Lower leg skin (tissue), 3 donors: Measurements from ENCODE around the gene SLC34A1.

ENCODE experiments used
- POLR2A ChIP-seq, 2 donors: fragments of 450-650 bp; IDR thresholded peaks; one replicate each; pipeline ENCODE4 v1.6.1; 2016 to 2017; ENCODE audit warnings: antibody characterized with exemption in 2 of 2, mild to moderate bottlenecking in 1 of 2, moderate library complexity in 1 of 2
- TF ChIP-seq, protein P1 (sequence below), 3 donors: fragments of 450-650 bp; IDR thresholded peaks; one replicate each; pipeline ENCODE4 v1.5.1; 2016; ENCODE audit warnings: antibody characterized with exemption in 3 of 3, mild to moderate bottlenecking in 3 of 3, moderate library complexity in 2 of 3

DNA sequence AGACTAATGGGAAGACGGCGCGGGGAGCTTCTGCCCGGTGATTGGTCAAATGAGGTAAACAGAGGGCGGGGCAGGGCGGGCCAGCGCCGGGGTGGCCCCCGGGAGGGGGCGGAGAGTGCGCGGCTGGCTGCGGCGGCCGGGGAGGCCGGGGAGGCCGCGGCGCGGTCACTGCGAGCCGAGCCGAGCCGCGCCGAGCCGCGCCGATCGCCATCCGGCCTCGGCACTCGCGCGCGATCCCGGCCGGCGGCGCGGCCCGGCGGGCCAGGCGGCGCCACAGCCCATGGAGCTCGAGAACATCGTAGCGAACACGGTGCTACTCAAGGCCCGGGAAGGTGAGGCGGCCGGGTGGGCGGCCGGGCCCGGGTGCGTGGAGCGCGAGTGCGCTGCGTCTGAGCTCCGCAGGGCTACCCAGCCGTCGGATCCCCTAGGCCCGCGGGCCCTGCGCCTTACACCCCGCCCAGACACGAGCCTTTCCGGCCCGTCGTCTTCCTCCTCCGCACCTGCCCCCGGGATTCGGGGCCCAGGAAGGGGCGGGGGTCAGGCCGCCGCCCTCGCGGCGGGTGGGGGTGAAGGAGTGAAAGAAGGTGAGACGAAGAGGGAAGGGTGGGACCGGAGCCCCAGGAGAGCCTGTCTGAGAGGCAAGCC lies 42.5 kb downstream of the SLC34A1 start, which contains the start of gene GRK6:
- TF ChIP-seq, protein P1, sequence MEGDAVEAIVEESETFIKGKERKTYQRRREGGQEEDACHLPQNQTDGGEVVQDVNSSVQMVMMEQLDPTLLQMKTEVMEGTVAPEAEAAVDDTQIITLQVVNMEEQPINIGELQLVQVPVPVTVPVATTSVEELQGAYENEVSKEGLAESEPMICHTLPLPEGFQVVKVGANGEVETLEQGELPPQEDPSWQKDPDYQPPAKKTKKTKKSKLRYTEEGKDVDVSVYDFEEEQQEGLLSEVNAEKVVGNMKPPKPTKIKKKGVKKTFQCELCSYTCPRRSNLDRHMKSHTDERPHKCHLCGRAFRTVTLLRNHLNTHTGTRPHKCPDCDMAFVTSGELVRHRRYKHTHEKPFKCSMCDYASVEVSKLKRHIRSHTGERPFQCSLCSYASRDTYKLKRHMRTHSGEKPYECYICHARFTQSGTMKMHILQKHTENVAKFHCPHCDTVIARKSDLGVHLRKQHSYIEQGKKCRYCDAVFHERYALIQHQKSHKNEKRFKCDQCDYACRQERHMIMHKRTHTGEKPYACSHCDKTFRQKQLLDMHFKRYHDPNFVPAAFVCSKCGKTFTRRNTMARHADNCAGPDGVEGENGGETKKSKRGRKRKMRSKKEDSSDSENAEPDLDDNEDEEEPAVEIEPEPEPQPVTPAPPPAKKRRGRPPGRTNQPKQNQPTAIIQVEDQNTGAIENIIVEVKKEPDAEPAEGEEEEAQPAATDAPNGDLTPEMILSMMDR (IDR thresholded peaks at IDR 0.05), result no peak
- TF ChIP-seq POLR2A (IDR thresholded peaks at IDR 0.05), result no peak
